ENCODE results near the gene SIX1.

- TF ChIP-seq POLR2A (IDR thresholded peaks at IDR 0.05) = no peak
- no peak for TF ChIP-seq EP300 (IDR thresholded peaks at IDR 0.05)
Observed at GRCh38 chr14:60658909-60659585, 9.8 kb upstream of the SIX1 start.

Measured in gastroesophageal sphincter (tissue), 2 donors.